Fibroblast of peridontal ligament (primary cell): ENCODE data around the gene GABRP.
"Not testable (repeated sequence)": the region's sequence is repeated elsewhere in the genome, so short reads cannot be mapped to it uniquely, and the experiment has no call there.

Source experiments
- DNase-seq: peaks from one replicate; pipeline ENCODE4 v3.0.0-alpha.2; 2010; ENCODE audit errors: extremely low read depth

GABRP gene

DNA sequence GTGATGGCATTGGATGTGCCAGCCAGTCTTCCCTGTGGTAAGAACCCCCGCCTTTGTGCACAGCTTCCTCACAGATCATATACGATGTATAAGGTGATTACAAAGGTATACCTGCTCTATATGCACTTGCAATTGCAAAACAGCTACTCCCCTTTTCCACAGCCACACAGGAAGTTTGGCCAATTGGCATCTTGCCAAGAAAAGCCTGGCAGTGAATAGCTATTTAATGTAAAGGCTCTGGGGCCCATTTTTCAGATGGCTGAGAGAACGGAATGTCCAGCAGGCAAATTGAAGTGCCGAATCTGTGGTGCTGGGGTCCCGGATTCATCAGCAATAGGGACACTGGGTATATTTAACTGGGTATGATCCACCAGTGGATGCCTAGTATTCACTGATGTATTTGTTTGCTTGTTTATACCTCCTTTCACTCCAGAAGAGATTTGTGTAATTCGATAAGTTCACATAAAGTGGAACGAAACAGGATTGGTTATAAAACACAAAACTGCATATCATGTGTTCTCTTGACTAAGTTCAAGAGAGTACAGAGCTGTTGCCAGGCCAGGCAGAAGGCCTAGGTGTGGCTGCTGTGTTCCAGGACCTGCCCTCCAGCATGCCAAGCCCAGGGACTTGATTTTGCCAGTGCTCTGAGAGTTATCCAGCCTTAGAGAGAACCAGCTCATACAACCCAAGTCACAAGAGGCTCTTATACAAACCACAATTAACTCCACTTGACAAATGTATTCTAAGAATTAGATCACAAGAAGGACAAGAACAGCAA is 27.7 kb upstream of the GABRP start:
- DNase-seq = no peak

DNA sequence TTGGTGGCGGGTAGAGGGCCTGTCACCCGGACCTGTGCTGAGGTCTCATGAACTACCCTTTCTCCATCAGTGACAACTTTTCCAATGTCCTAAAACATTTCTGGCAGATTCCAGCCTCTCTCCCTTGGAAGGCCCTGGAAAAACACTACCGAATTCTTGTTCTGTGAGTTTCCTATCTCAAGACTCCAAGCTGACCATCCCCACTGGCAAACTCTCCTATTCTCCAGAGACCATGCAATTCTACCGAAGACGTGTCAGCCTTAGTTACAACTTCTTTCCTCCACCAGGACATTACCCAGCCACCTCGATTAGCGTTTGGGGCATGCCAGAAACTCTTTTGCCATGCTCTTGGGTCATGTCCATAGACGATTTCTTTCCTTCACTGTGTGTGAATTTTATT is 26.8 kb upstream of the GABRP start:
- DNase-seq = no peak

DNA sequence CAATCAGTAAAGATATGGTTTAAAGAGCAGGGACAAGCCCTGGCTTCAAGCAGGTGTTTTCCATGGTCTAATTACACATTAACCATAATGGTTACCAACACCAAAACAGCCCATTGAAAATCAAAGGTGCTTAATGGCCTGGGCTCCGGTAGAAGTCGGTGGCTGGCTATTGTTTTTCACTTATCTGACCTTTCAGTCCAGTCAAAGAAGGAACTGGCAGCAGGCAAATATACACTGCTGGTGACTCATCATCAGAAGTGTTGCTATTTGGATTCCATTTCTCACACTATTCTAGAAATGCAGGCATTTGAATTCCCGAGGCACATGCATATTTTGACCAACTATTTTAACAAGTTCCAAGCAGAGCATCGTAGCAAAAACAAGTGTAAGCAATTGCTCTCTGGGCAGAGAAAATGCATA is 26.3 kb upstream of the GABRP start:
- peak; percentile 13 for DNase-seq

DNA sequence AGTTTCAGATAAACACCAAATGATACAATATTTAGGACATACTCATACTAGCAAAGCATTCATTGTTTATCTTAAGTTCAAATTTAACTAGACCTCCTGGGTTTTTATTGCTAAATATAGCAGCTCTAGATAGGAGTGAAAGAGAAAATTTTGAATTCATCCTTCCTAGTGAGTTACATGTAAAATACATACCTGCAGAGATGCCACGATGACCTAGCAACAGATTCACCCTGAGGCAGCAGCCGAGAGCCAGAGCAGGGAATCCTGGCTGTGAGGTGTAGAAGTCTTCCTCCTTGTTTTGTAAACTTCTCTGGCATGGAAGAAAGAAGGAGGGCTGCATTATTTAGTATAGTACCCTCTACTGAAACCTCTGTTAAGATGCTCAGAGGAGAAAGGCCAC is 25.9 kb upstream of the GABRP start:
- DNase-seq = no peak

DNA sequence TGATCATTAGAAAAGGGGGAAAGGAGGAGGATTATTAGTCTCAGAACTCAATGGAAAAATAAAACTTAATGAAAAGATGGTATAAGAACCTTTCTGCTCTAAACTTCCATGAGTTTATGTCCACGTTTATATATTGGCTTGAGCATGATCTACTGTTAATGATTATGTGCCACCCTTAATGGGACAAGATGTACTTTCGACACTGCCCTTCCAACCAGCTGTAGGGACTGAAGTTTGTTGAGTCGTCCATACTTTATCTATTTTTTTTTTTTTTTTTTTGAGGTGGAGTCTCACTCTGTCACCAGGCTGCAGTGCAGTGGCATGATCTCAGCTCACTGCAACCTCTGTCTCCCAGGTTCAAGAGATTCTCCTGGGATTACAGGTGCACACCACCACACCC is 25.0 kb upstream of the GABRP start:
- no peak for DNase-seq

DNA sequence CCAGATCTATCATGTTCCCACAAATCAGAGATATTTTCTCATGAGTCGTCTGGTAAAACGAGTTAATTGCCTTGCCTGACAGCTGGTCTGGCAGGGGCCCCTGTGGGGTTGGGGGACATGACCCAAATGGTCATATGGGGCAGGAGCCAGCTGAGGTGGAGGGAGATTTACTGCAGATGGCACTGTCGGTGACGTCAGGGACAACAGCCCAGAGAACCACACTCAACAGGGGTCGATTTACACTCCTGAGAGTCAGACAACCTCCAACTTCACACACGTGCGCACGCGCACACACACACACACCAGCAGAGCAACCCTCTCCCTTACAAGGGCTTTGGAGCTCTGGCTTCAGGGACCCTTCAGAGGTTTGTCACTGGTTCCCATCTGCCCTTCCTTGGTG is 23.4 kb upstream of the GABRP start:
- no peak for DNase-seq

DNA sequence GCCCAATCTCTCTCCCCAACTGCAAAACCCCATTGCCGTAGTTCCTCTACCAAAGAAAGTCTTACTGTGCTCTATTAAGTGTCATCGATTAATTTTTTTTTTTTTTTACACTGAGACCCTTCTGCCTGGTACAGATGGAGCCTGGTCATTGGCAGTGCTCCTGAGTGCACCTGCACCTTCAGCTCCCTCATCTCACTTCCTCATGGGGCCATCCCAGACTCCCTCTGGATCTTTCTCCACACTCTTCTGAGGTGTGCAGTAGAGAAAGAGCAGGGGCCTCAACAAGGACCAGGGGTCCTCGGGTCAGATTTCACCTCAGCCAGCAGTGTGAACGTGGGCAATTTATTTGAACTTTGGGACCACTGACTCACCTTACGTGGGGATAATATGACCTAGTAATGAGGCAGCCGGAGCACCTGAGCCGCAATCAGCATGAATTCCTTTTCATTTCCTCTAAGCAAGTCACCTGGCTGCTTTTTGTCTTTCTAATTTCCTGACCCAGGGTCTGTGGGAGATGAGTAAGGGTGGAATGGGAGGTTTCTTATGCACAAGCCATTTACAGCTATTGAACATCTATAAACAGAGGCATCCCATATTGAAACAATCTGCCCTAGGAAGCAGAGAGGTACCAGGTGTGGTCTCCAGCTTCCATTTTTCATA is 22.3 kb upstream of the GABRP start:
- no peak for DNase-seq

DNA sequence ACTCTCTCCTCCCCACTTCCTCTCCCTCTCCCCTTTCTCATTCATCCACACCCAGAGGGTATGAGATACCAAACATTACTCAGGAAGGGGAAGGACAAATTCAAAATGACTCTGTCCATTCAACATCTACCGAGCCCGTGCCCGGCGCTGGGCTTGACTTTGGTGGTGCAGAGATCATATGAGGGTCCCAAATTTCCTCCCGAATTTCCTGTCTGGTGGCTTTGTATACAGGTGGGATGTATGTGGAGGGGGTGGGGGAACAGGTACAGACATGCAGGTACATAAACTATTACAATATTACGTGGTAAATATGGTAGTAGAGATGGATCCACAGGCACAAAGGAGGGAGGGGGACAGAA is 21.8 kb upstream of the GABRP start:
- DNase-seq = no peak

DNA sequence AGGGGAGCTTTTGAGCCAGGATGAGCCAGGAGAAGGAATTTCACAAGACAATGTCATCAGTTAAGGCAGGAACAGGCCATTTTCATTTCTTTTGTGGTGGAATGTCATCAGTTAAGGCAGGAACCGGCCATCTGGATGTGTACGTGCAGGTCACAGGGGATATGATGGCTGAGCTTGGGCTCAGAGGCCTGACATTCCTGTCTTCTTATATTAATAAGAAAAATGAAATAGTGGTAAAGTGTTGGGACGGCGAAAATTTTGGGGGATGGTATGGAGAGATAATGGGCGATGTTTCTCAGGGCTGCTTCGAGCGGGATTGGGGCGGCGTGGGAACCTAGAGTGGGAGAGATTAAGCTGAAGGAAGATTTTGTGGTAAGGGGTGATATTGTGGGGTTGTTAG is 21.2 kb upstream of the GABRP start:
- DNase-seq = not testable (repeated sequence)

DNA sequence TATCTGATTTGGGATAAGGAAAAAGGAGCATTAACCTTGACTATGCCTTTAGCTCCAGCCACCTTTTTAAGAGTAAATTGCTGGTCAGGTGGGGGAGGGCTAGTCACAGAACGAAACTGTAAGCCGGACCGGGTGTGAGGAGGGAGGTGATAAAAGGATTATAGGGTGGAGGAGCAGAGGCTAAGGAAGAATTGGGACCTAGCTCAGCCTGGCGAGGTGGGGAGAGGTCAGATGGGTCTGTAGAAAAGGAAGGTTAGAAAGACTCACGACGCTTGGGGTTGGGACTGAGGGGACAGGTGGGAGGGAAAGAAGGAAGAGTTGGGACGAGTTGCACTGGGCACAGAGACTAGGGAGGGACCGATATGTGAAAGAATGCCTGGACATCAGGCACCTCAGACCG is 17.7 kb upstream of the GABRP start:
- not testable (repeated sequence) for DNase-seq

DNA sequence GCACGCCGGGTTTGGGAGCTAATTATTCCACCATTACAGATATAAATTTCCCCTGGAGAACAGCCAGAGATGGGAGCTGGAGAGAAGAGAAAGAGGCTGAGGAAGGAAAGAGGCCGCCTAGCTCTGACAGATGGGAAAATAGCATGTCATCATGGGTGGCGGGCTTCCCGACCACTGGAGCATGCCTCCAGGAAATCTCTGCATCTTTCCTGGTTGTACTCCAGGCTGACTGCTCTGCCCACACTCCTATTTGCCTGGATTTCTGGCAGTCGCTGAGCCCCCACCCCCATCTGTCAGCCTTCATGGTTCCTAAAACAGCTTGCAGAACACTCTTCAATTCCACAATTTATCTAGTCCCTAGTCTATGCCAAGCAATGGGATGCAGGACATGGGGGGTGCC is 14.3 kb upstream of the GABRP start:
- no peak for DNase-seq

DNA sequence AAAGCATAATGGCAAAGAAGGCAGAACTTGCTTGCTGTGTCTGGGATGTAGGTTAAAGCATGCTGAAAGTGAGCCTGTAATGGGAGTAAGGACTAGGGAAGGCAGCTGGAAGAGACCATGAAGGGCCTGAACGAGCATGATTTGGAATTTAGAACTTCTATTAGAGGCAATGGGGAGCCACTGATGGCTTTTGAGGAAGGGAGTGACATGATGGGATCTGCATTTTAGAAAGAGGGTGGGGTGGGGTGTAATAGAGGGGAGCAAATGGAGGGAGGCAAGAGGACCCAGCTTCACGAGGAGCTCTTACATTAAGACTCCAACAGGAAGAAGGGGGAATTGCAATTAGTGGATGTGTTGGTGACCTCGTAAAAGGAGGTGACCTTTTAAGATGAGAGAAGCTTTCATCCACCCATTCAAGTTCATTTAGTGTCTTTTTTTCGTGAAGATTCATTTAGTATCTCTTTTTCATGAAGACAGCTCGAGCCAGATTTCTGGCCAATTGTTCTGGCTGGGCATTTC is 13.6 kb upstream of the GABRP start:
- no peak for DNase-seq

DNA sequence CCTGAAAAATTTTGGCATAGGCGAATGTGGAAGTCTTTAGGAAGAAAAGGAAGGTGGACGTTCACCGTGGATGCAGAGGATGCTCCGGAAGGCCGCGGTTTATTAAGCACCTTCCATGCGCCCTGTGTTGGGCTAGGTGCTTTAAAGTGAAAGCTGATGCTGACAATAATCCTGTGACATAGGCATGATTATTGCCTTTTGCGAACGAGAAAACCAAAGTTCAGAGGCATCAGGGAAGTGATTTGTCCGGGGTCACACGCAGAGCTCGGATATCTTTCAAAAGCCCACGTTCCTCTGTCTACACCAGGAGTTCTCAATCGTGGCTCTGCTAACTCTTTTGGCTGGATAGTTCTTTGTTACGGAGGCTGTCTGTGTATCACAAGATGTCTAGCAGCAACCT is 12.0 kb upstream of the GABRP start:
- no peak for DNase-seq

DNA sequence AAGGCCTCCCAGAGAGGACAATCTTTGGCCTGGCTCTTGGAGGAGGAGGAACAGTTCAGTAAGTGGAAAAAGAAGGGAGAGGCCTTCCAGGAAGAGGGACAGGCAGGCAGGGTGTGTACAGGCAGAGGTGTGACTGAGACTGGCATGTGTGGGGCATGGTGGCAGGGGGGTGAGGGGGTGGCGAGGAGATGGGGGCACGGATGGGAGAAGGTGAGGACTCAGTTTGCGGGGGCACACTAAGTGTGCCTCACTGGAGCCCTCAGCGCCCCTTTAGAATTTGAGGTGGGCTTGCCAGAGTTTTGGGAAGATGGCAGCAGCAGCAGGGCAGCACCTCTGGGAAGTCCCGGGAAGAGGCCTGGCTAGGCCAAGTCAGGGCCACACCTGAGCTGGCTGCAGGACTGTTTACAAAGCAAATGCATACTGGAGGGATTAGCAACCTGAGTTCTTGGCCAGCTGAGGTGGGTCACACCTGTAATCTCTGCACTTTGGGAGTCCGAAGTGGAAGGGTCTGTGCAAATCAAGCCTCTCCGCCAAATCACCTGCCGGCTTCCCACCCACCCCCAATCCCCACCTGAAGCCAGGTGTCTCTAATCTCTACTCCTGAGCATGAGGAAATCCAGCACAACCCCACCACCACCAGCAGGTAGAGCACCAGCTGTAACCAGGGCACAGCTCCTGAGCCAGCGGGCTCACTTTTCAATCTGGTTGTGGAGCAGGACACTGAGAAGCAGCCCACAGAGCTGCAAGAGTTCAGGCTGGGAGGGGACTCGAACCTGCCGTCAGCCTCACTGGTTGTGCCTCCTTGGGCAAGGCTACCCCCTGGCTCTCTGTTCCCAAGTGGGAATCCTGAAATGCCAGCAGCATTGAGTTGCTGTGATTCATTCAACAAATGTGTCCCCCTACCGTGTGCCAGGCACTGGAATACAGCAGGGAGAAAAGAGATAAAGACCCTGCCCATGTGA is 10.2 kb upstream of the GABRP start:
- no peak for DNase-seq

DNA sequence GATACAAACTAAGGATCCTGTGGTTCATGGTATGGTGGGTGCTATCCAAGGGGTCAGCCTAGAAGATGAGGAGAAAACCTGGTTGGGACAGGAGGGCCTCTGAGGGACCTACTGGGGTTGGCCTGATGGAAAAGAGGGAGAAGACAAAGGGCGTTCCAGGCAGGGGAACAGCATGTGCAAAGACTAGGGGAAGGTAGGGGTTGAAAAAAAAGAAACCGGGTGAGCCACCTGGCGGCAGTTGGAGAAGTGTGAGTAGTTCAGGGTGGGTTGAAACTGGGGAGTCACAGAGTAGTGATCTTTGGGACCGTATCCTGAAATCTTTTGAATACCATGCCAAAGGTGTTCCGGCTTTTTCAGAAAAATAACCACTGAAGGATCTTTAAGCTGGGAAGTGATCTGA is 8.7 kb upstream of the GABRP start:
- no peak for DNase-seq

DNA sequence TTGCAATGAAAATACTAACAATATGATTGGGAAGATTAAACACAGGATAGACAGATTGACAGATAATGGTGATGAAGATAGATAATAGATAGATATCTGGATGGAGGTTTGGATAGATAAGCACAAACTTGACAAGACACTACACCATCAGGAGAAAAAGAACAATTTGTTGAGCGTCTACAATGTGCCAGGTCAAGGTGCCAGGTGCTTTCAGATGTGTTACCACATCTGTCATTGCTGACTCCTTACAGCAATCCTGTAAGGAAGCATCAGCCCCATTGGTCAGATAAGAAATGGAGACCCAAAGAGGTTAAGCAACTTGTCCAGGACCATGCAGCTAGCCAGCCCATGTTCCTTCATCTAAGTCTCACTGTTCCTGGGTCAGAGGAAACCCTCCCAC is 1.6 kb upstream of the GABRP start:
- DNase-seq = no peak

DNA sequence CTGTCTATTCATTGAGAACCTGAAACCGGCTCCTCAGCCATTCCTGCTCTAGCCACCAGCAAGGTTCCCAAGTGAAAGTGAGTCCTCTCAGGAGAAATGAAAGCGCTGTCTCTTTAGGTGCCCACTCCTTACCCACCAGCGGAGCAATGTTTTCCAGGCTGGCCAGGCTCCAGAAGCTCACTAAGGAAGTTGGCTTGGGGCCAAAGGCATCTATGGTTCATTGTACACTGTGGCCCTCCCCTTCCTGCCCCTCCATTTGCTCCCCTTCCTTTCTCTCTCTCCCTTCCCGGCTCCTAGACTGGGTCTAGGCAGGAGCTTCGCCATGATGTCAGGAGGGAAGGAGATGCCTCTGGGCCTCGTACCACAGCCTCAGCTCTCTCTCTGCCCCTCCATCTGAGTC is 1.1 kb upstream of the GABRP start:
- DNase-seq = no peak

DNA sequence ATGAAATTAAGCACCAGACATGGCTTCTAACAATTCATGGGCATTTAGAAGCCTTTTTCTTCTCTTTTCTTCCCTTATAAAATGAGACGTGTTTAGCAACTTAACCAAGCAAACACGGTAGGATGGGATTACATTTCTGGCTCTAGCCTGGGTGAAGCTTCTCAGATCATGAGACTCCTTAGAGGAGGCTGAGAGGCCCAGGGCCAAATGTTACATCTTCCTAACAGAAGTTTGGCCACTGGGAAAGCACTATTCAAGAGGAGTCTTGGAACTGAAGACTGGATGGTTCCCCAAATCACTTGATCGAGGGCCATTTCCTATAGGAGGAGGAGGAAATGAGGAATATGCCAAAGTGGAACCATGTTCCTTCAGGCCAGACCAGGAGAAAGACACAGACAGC is 1.9 kb downstream of the GABRP start:
- DNase-seq = no peak

DNA sequence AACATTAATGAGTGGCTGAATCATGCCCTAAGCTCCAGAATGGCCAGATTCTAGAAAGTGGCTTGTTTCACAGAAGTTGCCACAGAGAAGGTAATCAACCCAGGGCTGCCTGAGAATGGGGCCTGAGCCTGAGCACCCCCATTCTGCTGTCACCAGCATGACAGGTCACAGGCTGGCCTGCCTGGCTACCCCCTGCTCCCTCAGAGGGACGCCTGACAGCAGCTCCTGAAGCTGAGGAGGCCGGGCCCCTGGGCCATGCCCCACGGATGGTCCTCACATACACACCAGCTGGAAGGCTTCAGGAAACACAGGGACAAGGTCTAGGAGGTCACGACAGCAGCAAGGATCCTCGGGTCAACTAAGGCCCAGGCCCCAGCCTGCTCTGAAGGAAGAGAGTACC is 3.7 kb downstream of the GABRP start:
- no peak for DNase-seq

DNA sequence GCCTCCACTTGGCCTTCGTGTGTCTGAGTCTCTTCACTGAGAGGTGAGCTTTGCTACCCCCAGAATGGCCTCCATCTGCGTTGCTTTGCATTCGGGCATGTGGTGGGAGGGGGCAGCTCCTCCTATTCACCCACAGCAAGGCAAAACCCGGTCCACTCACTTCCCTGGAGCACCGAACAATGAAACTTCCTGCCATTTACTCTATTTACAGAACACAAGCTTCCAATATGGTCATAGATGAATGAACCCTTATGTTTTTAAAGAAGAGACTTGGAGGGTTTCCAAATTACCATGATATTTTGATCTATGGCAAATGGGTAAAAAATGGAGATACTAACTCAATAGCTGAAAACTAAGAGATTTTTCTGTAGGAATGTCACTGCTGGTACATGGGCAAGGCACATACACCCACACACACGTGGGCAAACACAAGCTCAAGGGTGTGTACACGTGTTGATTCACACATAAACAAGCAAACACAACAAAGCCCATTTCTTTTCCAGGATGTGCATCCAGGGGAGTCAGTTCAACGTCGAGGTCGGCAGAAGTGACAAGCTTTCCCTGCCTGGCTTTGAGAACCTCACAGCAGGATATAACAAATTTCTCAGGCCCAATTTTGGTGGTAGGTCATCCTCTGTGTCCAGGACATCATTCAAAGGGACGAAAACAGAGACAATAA is 5.2 kb downstream of the GABRP start:
- DNase-seq = no peak

DNA sequence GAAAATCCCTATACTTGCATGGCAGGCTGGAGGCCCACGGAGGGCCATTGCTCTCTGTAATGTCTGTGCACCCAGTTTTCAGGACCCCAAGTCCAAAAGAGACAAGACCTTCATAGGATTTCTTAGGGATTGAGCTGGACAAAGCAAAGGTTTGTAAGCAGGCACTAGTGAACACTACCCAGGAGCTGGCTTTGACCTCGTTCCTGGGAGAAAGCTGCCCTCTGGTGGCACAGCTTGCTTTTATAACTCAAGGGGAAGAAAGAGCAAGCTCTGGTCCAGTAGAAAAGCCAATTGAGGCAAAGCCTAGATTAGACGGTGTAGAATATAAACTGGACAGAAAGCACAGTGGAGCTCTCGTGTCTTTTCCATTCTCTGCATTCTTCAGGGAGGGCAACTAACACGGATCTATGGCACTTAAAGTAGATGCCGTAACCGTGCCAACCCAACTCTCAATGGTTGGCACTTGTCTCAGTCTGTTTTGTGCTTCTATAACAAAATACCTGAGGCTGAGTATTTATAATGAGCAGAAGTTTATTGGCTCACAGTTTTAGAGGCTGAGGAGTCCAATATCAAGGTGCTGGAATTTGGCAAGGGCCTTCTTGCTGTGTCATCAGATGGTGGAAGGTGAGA is 7.9 kb downstream of the GABRP start:
- DNase-seq = peak; percentile 50
